Activated CD8-positive, alpha-beta memory T cell treated with anti-CD3 and anti-CD28 coated beads for 24 hours (primary cell): Measurements from ENCODE around the gene GPC6.

Experiments used
- DNase-seq: peaks from one replicate; pipeline ENCODE4 v3.0.0-alpha.2; 2020

GPC6 gene

DNA sequence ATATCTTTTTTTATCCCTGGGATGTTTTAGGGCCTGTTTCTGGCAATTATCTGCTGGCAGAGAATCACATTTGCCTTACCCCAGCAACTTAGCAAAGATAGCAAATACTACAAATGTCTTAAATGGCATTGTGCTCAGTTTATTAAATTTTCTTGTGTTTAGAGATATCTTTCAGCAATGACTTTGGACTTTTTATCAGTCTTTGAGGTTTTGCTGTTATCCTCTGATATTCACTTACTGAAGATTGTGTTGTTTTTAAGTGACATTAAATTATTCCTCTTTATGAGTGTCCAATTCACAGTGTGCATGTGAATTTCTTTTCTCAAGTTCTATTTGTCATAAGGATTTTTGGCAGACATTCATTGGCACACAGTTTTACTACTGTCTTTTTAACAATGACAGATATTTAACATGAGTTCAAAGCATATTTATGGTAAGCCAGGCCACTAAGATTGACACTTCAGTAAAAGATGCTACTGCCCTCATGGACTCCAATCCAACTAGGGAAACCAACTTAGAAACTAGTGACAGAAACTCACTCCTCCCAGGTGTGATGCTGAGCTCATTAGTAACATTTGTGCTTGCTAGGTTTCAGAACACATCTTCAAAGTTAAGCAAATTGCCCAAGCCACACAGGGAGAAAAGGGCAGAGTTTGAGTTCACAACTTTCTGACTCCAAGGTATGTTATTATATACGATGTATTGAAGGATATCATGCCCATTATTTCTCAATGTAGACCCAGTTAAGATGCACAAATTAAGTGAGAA, 481.9 kb downstream of the GPC6 start:
- DNase-seq, result no peak

DNA sequence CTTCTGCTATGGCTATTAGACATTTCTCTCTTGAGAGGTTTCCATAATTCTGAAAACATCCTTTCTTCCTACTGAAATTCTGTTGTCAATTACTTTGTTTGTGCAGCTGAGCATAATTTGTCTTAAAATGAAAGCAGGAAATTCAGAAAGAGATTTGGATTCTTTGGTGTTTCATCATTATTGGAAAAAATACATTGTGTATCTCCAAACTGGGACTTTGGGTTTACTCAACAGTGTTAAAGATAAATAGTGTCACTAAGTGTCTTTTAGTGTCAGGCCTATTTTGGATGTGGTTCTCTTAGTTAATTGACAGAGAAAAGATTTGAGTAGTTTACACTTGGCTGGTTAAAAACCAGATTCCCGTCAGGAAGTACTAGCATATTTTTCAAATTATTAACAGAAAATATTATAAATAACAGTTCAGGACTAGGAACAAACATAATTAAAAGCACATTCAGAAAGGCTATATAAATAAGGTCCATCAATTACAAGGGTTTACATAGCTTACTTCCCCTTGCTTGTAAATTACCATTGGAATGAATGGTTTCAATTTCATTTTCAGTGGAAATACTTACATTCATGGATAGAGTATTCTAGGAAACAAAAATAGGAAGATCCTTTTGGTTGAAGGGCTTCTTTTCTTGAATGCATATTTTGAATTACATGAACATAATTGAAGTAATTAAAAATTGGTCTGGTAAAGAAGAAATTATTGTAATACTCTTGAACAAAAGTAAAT, 483.1 kb downstream of the GPC6 start:
- DNase-seq, result no peak

DNA sequence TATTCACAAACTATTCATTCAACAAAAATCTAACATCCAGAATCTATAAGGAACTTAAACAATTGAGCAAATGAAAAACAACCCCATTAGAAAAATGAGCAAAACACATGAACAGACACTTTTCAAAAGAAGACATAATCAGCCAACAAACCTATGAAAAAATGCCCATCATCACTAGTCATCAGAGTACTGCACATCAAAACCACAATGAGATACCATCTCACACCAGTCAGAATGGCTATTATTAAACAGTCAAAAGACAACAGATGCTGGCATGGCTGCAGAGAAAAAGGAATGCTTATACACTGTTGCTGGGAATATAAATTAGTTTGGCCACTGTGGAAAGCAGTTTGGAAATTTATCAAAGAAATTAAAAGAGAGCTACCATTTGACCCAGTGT, 487.6 kb downstream of the GPC6 start:
- no peak for DNase-seq

DNA sequence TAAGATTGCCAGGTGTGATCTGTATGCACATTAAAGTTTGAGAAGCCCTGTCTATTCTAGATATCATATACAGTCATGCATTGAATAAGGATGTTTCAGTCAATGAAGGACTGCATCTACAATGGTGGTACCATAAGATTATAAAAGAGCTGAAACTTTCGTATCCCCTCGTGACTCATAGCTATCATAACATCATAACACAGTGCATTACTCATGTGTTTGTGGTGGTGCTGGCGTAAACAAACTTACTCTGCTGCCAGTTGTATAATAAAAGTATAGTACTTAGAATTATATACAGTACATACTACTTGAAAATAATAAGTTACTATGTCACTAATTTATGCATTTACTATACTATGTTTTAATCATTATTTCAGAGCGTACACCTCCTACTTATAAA, 489.3 kb downstream of the GPC6 start:
- no peak for DNase-seq

DNA sequence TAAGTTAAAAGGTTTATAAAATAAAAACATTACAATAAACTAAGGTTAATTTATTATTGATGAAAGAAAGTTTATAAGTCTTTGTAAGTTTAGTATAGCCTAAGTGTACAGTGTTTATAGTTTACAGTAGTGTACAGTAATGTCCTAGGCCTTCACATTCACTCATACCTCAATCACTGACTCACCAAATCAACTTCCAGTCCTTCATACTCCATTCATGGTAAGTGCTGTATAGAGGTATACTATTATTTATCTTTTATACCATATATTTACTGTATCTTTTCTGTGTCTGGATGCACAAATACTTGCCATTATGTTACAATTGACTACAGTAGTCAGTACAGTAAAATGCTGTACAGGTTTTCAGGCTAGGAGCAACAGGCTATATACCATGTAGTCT, 490.0 kb downstream of the GPC6 start:
- no peak for DNase-seq

DNA sequence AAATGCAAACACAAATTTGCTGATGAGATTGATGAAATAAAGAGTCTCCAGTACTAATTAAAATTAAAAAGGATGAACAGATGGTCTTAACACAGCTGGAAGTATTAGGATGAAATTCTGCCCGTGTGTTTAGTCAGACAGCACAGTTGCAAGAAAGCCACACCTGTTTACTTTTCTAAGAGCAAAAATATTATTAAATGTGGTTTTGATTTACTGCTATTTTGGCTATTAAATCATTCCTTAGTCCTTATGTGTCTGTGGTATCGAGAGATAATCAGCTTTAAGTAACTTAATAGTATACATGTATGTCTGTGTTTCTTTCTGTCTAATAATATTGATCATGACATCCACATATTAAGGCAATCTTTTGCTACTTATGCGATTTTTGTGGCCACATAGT, 494.9 kb downstream of the GPC6 start:
- no peak for DNase-seq

DNA sequence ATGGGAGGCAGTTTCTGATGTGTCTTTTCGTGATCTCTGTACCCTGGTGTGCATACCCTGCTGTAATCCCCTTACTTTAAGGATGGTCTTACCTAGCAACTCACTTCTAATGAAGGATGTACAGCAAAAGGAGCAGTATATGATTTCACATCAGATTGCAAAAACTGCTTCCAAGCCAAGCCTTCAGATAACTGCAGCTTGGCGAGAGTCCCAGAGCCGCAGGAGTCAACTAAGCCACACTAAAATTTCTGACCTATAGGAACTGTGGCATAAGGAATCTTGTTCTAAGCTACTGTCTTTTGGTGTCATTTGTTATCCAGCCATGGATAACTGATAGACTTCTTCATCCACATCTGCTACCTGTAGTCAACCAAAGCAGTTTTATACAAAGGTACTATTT, 496.7 kb downstream of the GPC6 start:
- DNase-seq, result no peak

DNA sequence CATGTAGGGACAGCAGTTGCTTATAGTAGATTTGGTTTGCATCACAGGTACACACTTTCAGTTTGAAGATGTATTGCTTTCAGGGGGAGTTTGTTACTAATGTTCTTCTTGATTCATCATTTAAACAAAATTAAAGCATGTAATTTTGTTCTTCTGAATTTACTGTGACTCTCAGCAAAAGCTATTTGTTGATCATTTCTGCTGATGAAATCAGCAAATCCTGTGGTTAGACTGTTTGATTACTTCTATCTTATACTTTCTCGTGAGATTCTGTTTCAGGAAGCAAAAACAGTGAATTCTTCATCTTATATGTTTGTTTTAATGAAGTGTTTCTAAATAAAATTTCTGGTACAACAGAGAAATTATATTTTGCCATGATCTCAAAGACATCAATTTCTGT, 497.6 kb downstream of the GPC6 start:
- DNase-seq, result no peak

DNA sequence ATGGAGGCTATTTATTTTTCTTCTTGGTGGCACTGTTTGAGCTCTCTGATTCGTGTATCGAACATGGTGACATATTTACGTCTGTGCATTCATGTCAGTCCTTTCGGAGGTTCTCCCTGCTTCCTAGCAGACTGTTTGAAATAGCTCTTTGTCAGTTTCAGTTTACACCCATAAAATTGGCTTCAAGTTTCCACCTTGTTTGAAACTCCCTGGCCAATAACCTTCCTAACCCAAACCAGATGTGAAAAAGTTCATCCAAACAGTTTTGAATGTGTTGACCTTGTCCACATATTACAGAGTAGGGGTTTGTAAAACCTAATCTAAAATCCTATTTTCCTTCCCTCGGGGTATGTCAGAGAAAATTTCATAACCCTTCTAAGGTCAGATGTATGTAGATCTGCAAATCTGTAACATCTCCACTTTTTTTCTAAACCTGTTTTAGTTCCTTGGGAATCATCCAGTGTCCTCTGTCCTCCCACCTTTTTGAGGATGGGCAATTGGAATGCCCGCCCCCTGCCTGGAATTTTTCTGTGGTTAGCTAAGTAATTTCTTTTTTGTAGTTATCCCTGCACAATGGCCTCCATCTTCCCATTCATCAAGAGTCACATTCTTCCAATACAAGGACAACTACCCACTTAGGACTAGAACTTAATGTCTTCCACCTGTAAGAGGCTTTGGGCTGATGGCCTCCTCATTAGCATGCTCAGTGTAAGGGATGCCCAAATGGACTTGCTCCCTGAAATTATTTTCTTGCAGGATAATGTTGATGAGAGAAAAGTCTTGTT, 499.8 kb downstream of the GPC6 start:
- DNase-seq, result no peak

DNA sequence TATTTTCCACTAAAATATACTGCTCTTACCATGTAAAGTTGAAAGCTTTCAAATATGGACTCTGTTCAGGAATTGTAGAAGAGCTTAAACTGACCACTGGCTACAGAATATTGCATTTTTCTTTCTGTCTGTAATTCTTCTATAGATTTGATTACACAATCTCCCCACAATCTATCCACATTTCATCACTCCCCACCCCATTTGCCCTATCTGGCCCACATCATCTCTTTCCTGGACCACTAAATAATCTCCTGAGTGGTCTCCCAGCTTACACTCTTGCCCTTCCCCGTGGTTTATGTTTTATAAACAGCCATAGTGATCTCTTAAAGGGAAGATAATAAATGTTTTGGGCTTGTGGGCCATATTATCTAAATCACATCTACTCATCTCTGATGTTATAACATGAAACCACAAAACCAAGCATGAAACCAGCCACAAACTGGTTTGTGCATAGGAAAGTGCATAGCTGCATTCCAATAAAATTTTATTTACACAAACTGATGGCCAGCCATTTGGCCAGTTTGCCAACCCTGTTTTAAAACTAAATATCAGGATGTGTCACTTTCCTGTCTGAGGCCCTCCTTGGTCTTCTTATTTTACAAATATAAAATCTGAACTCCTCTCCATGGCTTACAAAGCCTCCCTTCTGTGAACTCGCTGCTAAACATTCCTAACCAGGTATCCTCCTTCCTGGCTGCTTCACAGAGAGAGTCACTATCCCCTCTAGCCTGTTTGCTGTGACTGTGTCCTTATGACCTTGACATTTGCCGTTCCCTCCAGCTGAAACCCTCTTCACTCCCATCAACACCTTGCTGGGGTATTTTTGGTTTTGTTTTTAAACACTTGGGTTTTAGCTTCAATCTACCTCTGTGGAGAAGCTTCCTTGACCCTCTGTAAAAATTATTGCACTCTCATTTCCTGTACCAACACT, 500.9 kb downstream of the GPC6 start:
- no peak for DNase-seq

DNA sequence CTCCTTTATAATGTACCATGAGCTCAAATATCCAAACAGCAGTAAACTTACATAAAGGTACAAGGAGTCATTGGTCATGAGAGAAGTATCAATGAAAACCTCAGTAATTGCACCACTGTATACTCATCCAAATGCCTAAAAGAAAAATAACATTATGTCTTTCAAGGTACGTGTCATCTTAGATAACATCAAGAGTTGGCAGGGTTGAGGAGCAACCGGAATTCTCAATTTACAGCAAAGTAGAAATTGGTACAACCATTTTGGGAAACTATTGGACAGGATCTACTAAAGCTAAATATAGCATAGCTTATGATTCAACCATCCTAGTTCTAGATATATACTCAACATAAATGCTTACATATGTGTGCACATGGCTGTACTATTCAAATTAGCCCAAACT, 502.8 kb downstream of the GPC6 start:
- DNase-seq, result no peak

DNA sequence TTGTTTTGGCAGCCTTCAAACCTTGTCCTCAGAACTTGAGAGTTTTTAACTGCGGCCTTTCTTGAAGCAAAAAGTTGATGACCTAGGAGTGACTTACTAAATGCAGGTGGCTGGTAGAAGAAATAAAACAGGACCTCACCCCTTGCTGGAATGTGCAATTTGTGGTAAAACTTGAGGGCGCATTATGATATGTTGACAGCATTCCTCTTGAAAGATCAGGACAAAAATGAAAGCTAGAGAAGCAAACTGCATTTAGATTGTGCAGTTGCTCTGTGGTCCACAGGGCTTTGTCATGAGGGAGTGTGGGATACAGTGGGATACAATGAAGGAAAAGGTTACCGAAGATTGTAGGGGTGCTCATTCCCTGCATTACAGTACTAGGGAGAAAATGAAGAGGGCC, 504.2 kb downstream of the GPC6 start:
- no peak for DNase-seq

DNA sequence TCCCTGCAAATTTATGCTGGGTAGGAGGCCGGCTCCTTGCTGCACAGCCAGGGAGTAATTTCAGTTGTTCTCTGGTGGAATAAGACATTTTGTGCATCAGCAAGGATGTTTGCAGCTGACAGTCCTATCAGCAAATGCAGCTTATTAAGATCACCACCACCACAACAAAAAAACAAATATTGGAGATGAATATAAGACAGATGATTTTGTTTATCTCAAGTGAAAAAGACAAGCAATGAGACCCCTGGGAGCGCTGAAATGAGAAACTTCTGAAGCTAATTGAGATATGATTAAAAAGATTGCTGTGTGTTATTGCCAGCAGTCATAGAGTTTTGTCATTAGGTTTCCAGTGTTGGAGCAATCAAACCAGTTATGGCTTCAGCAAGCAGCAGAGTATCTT, 505.6 kb downstream of the GPC6 start:
- no peak for DNase-seq

DNA sequence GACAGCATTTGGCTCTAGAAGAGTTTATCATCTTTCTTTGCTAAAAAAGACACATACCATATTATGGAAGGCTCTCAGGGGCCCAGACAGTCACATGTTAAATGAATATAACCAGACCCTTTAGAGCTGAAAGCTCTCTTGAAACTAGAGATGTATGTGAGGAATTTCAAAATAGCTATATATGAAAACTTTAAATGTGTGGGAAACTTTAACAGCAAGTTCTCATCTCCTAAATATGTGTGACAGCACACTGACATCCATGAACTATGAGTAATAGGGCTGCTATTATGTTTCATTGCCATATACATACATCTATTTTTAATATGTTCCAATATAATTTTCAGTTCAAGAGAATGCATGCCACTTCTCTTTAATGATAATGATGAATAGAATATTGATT, 509.5 kb downstream of the GPC6 start:
- no peak for DNase-seq

DNA sequence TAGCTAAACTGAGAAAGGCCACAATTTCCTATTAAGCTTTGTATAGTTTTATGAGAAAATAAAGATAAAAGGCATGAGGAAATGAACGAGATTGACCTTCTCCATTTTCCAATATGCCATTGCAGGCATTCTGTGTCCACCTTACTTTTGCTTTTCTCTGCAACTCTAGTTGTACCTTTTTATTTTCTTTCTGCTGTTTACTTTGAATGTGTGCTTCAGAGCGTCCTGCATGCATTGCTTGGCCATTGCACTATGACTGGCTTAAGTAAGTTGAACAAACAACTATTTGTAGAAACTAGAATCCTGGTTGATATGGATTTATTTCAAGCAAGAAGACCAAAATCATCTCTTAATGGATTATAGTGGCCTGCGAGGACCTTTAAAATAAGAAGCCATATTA, 510.3 kb downstream of the GPC6 start:
- no peak for DNase-seq

DNA sequence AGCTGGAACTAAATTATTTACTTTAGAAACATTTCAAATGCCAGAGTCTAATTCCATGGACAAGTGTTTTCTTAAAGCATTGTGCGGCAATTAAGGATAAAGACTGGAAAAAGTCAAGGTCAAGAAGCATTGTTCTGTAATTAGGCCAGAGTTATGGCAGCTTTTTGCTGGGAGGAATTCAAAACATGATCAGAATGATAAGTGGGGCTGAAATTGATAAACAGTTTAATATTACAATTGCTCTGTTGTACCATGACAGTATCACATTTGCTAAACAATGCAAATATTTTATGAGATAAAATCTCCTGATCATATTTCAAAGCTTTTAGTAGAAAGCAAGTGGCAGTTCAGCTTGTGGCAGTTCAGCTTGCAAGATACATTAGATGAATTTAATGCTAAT, 513.7 kb downstream of the GPC6 start:
- DNase-seq, result no peak

DNA sequence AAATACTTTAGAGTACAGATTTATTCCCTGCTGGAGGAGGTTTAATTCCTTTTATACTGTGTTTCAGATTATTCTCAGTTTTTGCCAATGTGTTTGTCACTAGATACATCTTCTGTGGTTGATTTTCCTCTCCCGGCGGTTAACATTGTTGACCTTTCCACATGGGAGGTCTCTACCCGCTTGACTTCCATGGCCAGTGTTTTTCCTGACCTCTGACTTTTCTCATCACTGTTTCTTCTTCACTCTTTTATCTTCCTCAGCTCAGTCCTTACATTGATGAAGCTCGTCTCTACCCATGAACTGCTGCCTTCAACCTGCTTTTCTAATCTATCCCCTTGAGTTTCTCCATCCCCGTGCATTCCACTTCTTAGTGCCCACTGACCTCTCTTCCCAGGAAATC, 517.4 kb downstream of the GPC6 start:
- no peak for DNase-seq

DNA sequence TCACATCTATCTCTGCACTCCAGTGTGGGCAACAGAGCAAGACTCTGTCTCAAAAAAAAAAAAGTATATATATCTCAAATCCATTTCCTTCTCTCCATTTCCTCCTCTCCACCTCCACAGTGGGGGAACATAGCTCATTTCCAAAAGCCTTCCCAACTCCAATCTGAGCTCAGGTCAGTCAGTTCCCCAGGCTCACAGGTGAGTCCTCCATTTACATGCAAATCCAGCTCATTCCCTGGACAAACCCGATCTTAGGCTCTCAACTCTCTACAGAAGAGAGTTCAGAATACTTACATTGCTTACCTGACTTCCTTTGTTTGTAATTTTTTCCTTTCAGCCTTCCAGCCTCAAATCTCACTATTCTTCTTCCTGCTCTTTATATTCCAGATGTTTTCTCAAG, 518.3 kb downstream of the GPC6 start:
- DNase-seq, result no peak

DNA sequence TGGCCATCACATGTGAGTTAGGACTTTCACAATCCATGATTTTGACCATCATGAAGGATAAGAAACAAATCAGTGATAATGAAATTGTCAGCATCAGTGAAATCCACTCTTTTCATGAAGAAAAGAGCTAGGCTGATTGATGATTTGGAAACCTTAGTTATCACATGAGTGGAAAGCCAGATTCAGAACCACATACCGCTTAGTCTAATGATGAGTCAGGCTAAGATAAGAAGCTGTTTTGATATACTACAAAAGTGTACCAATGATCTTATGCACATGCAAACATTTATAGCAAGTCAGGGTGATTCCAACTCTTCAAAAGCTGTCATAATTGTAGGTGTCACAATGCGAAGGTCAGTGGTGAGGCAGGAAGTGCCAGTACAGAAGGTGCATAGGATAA, 519.3 kb downstream of the GPC6 start:
- no peak for DNase-seq

DNA sequence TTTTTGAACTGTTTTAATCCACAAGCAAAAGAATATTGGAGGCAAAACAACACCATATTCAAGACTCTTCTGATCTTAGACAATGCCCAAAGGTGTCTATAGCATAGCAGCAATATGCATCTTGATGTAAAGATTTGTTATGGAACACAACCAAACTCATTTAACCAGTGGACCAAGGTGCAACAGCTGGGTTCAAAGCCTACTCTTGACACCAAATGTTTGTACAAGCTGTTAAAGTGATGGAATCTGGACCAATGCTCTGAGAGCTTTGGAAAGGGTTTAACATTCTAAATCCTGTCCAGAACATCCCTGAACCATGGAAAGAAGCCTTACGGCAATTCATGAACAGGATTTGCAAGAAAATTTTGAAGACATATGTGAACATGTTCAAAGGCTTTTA, 520.0 kb downstream of the GPC6 start:
- no peak for DNase-seq

DNA sequence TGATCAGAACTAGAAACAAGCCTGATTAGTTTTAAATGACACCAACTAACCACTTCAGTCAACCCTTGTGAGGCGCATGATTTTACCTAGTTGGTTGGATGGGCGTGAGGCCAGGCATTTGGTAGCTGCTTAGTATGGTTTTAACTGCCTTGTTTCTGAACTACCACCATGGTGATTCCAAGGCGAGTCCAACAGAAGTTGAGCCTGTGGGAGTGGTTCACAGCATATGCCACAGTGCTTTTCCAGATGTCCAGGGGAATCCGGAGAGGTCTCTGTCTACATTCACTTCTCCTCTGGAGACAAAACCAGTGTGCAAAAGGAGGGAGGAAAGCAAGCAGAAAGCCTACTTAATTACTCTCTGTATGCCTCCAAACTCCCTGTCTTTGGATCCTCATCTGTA, 524.1 kb downstream of the GPC6 start:
- DNase-seq, result no peak

DNA sequence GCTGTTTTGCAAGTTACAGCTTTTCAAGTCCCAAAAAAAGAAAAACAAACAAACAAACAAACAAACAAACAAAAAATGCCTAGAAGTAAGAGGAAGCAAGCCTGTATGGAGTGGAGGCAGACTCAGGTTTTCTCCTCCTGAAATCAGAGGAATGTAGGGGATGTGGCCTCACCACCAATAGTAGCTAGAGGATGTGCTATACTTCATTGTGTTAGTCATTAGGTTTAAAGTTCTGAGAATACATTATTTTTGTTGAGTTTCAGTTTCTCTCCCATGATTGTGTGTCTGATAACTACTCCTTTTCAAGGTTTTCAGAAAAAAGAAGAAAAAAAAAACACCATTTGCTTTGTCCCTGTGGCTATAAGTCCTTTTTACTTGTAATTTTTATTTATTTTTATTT, 524.5 kb downstream of the GPC6 start:
- DNase-seq, result no peak

DNA sequence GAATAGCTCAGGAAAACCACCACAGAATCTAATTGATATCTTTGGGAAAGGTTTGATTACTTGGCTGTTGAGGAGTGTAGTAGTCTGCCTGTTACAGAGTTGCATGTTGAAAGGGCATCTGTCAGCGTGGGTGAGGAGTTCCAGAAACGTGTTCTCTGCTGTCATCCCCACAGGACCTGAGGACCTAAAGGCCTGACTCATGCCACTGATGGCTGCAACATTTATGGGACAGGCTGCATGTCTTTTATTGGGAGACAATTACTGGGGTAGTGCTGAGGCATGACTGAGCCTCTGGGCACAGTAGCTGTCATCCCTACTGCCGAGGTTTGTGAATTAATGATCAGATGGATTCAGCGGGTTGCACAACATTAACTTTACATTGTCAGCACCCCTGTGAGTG, 525.9 kb downstream of the GPC6 start:
- no peak for DNase-seq
